Mesendoderm (in vitro differentiated cells): ENCODE data around the gene ARMC5. TPM values are rescaled to one million over a fixed set of nuclear protein-coding genes. Genes with fewer than 3 reads are reported as not detected.
A peak's percentile ranks its signal among the peaks of the same experiment; 100 is the strongest.

Experiments
- DNase-seq: peaks from one replicate; pipeline ENCODE4 v3.0.0; 2013
- H2AK5ac ChIP-seq: 2 replicates; pipeline ENCODE4 v1.6.1; 2013; ENCODE audit warnings: low read length, inconsistent platforms
- H2BK120ac ChIP-seq: 2 replicates; pipeline ENCODE4 v1.6.1; 2013; ENCODE audit warnings: low read depth, mild to moderate bottlenecking, low read length, moderate library complexity, mixed read lengths
- H2BK15ac ChIP-seq: replicated peaks from 2 replicates; pipeline ENCODE4 v1.6.1; 2013; ENCODE audit warnings: low read depth, mild to moderate bottlenecking, moderate library complexity
- H2BK5ac ChIP-seq: 2 replicates; pipeline ENCODE4 v1.6.1; 2013; ENCODE audit warnings: low read length, inconsistent platforms
- H3K18ac ChIP-seq: 2 replicates; pipeline ENCODE4 v1.6.1; 2013; ENCODE audit warnings: mild to moderate bottlenecking, low read length, mixed read lengths
- H3K23ac ChIP-seq: one replicate; pipeline ENCODE4 v1.6.1; 2013; ENCODE audit warnings: low read length
- H3K27ac ChIP-seq: 2 replicates; pipeline ENCODE4 v1.5.1; 2013; ENCODE audit warnings: low read depth, mild to moderate bottlenecking, inconsistent platforms, low read length, moderate library complexity
- H3K27me3 ChIP-seq: 2 replicates; pipeline ENCODE4 v1.6.1; 2013; ENCODE audit warnings: low read length, control low read depth, mild to moderate bottlenecking, inconsistent platforms; ENCODE audit not compliant: insufficient read depth, poor library complexity
- H3K36me3 ChIP-seq: 2 replicates; pipeline ENCODE4 v1.6.1; 2013; ENCODE audit warnings: low read length, inconsistent platforms; ENCODE audit not compliant: control insufficient read depth, insufficient read depth
- H3K4ac ChIP-seq: one replicate; pipeline ENCODE4 v1.6.1; 2013; ENCODE audit warnings: low read depth, mild to moderate bottlenecking, low read length, moderate library complexity
- H3K4me1 ChIP-seq: 2 replicates; pipeline ENCODE4 v1.6.1; 2013; ENCODE audit warnings: low read depth, low read length, inconsistent platforms; ENCODE audit not compliant: control insufficient read depth
- H3K4me2 ChIP-seq: 2 replicates; pipeline ENCODE4 v1.6.1; 2013; ENCODE audit warnings: low read length
- H3K4me3 ChIP-seq: 2 replicates; pipeline ENCODE4 v1.5.1; 2013; ENCODE audit warnings: mild to moderate bottlenecking, low read length
- H3K56ac ChIP-seq: one replicate; pipeline ENCODE4 v1.6.1; 2013; ENCODE audit warnings: low read length
- H3K79me1 ChIP-seq: 2 replicates; pipeline ENCODE4 v1.6.1; 2013; ENCODE audit warnings: low read length, inconsistent platforms
- H3K79me2 ChIP-seq: 2 replicates; pipeline ENCODE4 v1.6.1; 2013; ENCODE audit warnings: mild to moderate bottlenecking, low read length; ENCODE audit not compliant: control insufficient read depth, insufficient read depth
- H3K9ac ChIP-seq: 2 replicates; pipeline ENCODE4 v1.6.1; 2013; ENCODE audit warnings: low read length, inconsistent platforms
- H4K5ac ChIP-seq: one replicate; pipeline ENCODE4 v1.6.1; 2013; ENCODE audit warnings: low read length
- H4K8ac ChIP-seq: one replicate; pipeline ENCODE4 v1.6.1; 2013; ENCODE audit warnings: low read depth, mild to moderate bottlenecking, control low read depth, low read length, moderate library complexity
- WGBS: extraction: QIAGEN DNeasy Blood & Tissue Kit; methylation state at CpG from one replicate; pipeline ENCODE4 v1.1.7; 2013; ENCODE audit warnings: low lambda C conversion rate, missing lambda C conversion rate; ENCODE audit not compliant: insufficient coverage; ENCODE audit errors: extremely low coverage; 5-methylcytosine and 5-hydroxymethylcytosine counted together
- polyA plus RNA-seq, 2 experiments: library from polyadenylated mRNA; stranded (reverse); fragments of 200-250 nt; gene quantifications; one replicate each; pipeline ENCODE4 v1.2.3, GENCODE V29; 2013

The ARMC5 gene
- polyA plus RNA-seq (2013, experiment 1 of 2), result 6.4 TPM
- 6.8 TPM for polyA plus RNA-seq (2013, experiment 2 of 2)

- Histone ChIP-seq H3K56ac (peak within 1 kb of the TSS; percentile 99), H3K9ac (peak within 1 kb of the TSS; percentile 96), H3K4me2 (peak within 1 kb of the TSS; percentile 95), H3K18ac (peak within 1 kb of the TSS; percentile 44), H3K36me3 (no peaks in the 10 kb centered on the region), H3K27me3 (no peaks in the 10 kb centered on the region), H4K5ac (peak within 1 kb of the TSS; percentile 21), H4K8ac (no peak within 1 kb of the TSS), H2BK120ac (peak within 1 kb of the TSS; percentile 17), H2BK5ac (peak within 1 kb of the TSS; percentile 97), H3K23ac (peak within 1 kb of the TSS; percentile 81), H3K4ac (peak within 1 kb of the TSS; percentile 94), H3K4me1 (peaks cover 6% of the 10 kb centered on the region), H3K4me3 (peak within 1 kb of the TSS; percentile 76), H2AK5ac (peak within 1 kb of the TSS; percentile 56), H3K27ac (peak within 1 kb of the TSS; percentile 89), H2BK15ac (no peak within 1 kb of the TSS), H3K79me2 (peaks cover 25% of the 10 kb centered on the region), H3K79me1 (peaks cover 24% of the 10 kb centered on the region)
- peak; percentile 99 for DNase-seq
- no CpG with 5 or more reads among the region's 91 CpGs for WGBS
Observed at GRCh38 chr16:31458844-31459686, at the start of gene ARMC5. TSS of gene ARMC5 (plus strand) at chr16:31459501. CDS start at chr16:31459525, 24 bp downstream.

- Histone ChIP-seq H4K5ac (no peak overlapping the region), H4K8ac (no peak overlapping the region), H2BK15ac (no peak overlapping the region), H3K4me3 (no peak overlapping the region), H2BK5ac (no peak overlapping the region), H3K79me1 (no peaks in the 10 kb centered on the region), H3K36me3 (no peaks in the 10 kb centered on the region), H3K18ac (no peak overlapping the region), H3K56ac (no peak overlapping the region), H3K4ac (no peak overlapping the region), H3K4me2 (no peak overlapping the region), H2BK120ac (no peak overlapping the region), H3K27me3 (no peaks in the 10 kb centered on the region), H3K79me2 (no peaks in the 10 kb centered on the region), H3K27ac (no peak overlapping the region), H3K23ac (no peak overlapping the region), H2AK5ac (no peak overlapping the region), H3K9ac (no peak overlapping the region), H3K4me1 (no peaks in the 10 kb centered on the region)
- no CpG with 5 or more reads among the region's 9 CpGs for WGBS
- no peak for DNase-seq
Observed at GRCh38 chr16:31410082-31410481, 49.2 kb upstream of the ARMC5 start.

DNA sequence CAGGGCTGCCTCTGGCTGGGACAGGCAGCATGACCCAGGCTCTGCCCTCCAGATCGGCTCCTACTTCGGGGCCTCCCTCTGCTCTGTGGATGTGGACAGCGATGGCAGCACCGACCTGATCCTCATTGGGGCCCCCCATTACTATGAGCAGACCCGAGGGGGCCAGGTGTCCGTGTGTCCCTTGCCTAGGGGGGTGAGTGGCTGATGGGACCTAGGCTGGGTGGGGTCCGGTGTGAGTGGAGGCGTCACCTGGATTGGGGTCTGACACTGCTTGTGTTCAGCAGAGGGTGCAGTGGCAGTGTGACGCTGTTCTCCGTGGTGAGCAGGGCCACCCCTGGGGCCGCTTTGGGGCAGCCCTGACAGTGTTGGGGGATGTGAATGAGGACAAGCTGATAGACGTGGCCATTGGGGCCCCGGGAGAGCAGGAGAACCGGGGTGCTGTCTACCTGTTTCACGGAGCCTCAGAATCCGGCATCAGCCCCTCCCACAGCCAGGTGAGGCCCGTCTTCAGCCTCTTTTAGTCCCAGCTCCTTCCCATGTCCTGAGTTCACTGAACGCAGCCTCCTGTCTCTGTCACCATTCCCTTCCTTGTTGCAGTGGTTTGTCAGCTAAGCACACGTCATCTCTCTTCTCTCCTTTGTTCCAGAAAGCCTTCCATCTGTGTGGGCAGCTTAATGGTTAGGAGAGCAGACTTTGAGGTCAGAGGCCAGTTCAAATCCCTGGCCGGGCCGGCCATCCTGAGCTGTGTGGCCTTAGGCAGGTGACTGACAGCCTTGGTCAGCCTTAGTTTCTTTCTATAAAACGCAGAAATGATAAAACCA lies 48.1 kb upstream of the ARMC5 start:
- no peak overlapping the region for H3K4me3 ChIP-seq
- no peak overlapping the region for H3K9ac ChIP-seq
- H3K4me2 ChIP-seq, result no peak overlapping the region
- H3K23ac ChIP-seq, result no peak overlapping the region
- no peaks in the 10 kb centered on the region for H3K79me1 ChIP-seq
- no peak overlapping the region for H3K4ac ChIP-seq
- no peak overlapping the region for H2BK15ac ChIP-seq
- no peak overlapping the region for H3K27ac ChIP-seq
- no peak overlapping the region for H4K8ac ChIP-seq
- H3K36me3 ChIP-seq, result no peaks in the 10 kb centered on the region
- no peak overlapping the region for H4K5ac ChIP-seq
- WGBS, result no CpG with 5 or more reads among the region's 22 CpGs
- DNase-seq, result no peak
- H3K4me1 ChIP-seq, result no peaks in the 10 kb centered on the region
- H3K27me3 ChIP-seq, result no peaks in the 10 kb centered on the region
- H2BK5ac ChIP-seq, result no peak overlapping the region
- H3K18ac ChIP-seq, result no peak overlapping the region
- no peak overlapping the region for H2BK120ac ChIP-seq
- no peaks in the 10 kb centered on the region for H3K79me2 ChIP-seq
- H2AK5ac ChIP-seq, result no peak overlapping the region
- H3K56ac ChIP-seq, result no peak overlapping the region

DNA sequence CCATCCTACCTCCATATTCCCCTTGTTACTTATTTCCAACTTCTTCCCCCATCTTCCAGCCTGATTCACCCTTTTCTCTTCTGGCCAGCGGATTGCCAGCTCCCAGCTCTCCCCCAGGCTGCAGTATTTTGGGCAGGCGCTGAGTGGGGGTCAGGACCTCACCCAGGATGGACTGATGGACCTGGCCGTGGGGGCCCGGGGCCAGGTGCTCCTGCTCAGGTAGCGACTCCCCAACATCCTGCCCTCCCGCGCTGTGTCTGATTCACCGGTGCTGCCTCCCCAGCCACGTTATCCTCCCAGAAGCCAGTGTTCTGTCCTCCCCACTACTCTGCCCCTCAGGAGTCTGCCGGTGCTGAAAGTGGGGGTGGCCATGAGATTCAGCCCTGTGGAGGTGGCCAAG lies 46.6 kb upstream of the ARMC5 start:
- no peak overlapping the region for H3K9ac ChIP-seq
- H3K27ac ChIP-seq, result no peak overlapping the region
- no peak overlapping the region for H3K4me3 ChIP-seq
- no peaks in the 10 kb centered on the region for H3K36me3 ChIP-seq
- no peak overlapping the region for H2BK120ac ChIP-seq
- no peak overlapping the region for H3K18ac ChIP-seq
- no peak overlapping the region for H2BK15ac ChIP-seq
- no peak overlapping the region for H4K5ac ChIP-seq
- DNase-seq, result no peak
- no peaks in the 10 kb centered on the region for H3K27me3 ChIP-seq
- H3K79me2 ChIP-seq, result no peaks in the 10 kb centered on the region
- no peak overlapping the region for H3K56ac ChIP-seq
- no peak overlapping the region for H3K23ac ChIP-seq
- no peak overlapping the region for H3K4ac ChIP-seq
- no peaks in the 10 kb centered on the region for H3K4me1 ChIP-seq
- no peaks in the 10 kb centered on the region for H3K79me1 ChIP-seq
- WGBS, result no CpG with 5 or more reads among the region's 10 CpGs
- no peak overlapping the region for H2BK5ac ChIP-seq
- H2AK5ac ChIP-seq, result no peak overlapping the region
- H3K4me2 ChIP-seq, result no peak overlapping the region
- H4K8ac ChIP-seq, result no peak overlapping the region

DNA sequence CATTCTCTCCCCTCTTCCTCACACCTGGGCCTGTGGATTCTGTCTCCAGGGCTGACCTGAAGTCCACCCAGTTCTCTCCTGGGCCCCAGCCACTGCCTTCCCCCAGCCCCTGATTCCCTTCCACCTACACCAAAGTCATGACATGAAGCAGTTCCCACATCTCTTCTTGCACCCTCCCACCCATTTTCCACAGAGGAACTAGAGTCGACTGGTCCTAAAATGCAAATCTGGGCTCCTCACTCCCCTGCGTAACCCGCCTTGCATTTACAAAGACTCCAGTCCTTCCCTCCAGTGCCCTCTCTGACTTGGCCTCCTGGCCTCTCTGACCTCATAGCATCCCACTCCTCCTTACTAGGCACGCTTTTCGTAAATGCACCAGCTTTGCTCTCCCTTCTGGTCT lies 45.9 kb upstream of the ARMC5 start:
- H3K4ac ChIP-seq, result no peak overlapping the region
- no peak overlapping the region for H2AK5ac ChIP-seq
- H3K36me3 ChIP-seq, result no peaks in the 10 kb centered on the region
- no peak overlapping the region for H2BK15ac ChIP-seq
- H3K79me2 ChIP-seq, result no peaks in the 10 kb centered on the region
- H3K4me3 ChIP-seq, result no peak overlapping the region
- H3K27me3 ChIP-seq, result no peaks in the 10 kb centered on the region
- H4K5ac ChIP-seq, result no peak overlapping the region
- no peak overlapping the region for H4K8ac ChIP-seq
- no peak overlapping the region for H3K56ac ChIP-seq
- no peak overlapping the region for H2BK5ac ChIP-seq
- H3K9ac ChIP-seq, result no peak overlapping the region
- no peak overlapping the region for H3K4me2 ChIP-seq
- no peaks in the 10 kb centered on the region for H3K4me1 ChIP-seq
- WGBS, result no CpG with 5 or more reads among the region's 5 CpGs
- H2BK120ac ChIP-seq, result no peak overlapping the region
- no peak for DNase-seq
- no peaks in the 10 kb centered on the region for H3K79me1 ChIP-seq
- no peak overlapping the region for H3K23ac ChIP-seq
- no peak overlapping the region for H3K27ac ChIP-seq
- H3K18ac ChIP-seq, result no peak overlapping the region
